GM21447 (cell line): Measurements from ENCODE around the gene GOLPH3.
"Not testable (repeated sequence)": the region's sequence is repeated elsewhere in the genome, so short reads cannot be mapped to it uniquely, and the experiment has no call there.

ENCODE experiments used
- ATAC-seq: cut with Tn5 transposase; IDR thresholded peaks from one replicate; pipeline ENCODE4 v1.9.1; 2021; ENCODE audit not compliant: unreplicated experiment

The GOLPH3 gene

DNA sequence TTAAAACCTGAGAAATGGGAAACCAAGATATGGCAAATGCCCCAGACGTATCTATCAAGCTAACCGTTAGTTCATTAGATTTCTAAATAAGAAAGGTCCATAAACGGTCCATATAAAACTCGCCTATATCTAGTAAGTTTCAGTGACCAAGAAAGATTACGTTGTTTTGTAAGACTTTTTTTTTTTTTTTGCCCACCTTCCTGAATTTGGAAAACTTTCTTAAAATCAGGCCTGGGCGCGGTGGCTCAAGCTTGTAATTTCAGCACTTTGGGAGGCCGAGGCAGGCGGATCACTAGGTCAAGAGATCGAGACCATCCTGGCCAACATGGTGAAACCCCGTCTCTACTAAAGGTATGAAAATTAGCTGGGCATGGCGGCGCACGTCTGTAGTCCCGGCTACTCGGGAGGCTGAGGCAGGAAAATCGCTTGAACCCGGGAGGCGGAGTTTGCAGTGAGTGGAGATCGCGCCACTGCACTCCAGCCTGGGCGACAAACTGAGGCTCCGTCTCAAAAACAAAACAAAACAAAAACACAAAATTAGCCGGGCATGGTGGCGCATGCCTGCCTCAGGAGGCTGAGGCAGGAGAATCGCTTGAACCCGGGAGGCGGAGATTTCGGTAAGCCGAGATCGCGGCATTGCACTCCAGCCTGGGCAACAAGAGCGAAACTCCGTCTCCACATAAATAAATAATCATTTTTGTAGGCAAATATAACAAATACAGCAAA, 1.8 kb downstream of the GOLPH3 start:
- not testable (repeated sequence) for ATAC-seq

DNA sequence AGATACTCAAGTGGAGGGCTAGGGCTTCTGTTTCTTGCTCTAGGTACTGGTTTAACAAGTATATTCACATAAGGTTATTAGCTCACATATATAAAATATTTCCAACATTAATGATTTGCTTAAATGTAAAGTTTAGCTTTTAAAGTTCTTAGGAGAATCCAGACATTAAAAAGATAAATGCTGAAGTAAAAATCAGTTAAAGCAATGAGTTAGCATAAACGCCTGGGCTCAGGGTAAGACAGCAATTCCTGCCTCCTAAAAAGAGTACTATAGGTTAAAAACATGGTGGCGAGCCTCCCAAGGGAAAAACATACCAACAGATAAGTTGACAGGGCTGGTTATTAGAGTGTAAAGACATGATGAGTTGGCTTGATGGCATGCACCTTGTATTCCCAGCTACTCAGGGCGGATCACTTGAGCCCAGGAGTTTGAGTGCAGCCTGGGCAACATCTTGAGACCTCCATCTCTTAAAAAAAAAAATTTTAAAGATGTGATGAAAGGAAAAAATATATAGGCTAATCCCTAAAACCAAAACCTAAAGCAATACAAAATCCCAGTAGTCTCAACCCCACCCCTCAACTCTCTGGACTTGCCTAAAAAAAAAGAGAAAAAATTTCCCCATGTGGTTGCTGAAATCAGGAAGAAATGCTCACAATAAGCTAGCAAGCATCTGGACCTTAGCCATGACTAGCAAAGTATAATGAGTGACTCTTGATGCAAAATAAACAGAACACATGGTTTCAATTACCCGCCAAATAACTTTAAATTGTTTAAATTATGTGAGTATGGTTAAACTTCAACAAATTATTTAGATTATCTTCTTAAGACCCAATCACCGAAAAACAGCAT, 3.6 kb downstream of the GOLPH3 start:
- no peak for ATAC-seq

DNA sequence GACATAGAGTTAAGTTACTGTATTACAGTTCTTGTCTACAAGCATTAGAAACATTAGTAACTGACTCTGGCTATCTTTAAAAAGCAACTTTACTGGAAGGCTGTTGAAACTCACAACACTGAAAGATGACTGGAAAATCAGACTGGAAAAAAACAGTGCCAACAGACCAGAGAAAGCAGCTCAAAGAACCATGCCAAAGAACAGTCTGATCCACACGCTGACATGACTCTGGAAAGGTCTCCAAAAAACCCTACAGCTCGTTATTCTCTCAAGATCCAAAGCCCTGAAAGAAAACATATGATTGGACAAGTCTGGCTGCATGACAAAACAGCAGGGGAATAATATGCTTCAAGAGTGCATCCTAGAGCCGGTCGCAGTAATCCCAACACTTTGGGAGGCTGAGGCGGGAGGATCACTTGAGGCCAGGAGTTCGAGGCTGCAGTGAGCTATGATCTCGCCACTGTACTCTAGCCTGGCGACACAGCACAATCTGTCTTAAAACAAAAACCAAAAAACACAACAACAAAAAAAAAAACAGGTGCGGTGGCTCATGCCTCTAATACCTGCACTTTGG, 5.6 kb downstream of the GOLPH3 start:
- no peak for ATAC-seq

DNA sequence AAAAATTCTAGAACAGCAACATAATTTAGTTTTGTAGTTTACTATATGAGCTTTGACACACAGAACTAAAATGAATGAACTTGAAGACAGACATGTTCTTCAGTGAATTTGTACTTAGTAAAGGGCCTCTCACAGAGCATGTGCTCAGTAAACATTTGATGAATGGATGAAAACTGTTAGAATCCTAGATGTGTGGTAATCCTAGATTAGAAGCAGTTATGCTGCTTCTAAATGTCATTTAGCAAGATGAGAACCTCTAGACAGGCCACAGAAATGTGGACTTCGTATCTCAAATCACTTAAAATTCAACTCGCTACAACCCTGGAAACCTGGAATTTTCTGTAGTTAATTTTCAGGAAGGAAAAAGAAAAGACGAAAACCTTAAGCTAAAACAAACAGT, 8.5 kb downstream of the GOLPH3 start:
- no peak for ATAC-seq

DNA sequence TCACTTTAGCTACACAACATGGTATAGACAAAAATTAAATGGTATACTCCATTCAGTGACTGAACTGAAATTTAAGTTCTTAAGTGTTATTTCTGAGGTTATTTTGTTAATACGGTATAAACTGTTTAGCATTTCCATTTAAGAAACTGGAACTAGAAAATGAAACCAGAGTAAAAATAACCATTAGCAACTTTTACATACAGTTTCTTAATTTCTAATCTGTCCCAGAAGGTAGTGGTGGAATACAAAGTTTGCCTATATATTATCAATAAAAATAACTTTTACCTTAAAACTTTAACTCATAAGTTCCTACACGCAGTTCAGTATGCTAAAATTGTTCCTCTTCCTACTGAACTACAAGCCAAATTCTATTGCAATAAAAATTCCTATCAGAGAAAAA, 10.3 kb downstream of the GOLPH3 start:
- ATAC-seq = peak; percentile 47

DNA sequence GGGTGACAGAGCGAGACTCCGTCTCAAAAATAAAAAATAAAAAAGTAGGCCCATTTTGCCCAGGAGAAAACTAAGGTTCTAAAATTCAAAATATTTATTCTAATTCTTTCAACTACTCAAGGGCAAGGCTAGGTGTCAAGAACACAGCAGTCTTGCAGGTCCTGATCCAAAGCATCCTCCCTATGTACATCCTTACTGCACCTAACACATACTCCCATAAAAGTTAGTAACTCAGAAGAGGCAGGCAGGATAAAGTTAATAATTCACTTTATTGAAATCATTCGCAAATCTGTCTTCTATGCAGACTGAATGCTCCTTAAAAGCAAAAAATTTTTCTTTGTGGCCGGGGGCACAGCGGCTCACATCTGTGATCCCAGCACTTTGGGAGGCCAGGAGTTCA, 11.1 kb downstream of the GOLPH3 start:
- no peak for ATAC-seq

DNA sequence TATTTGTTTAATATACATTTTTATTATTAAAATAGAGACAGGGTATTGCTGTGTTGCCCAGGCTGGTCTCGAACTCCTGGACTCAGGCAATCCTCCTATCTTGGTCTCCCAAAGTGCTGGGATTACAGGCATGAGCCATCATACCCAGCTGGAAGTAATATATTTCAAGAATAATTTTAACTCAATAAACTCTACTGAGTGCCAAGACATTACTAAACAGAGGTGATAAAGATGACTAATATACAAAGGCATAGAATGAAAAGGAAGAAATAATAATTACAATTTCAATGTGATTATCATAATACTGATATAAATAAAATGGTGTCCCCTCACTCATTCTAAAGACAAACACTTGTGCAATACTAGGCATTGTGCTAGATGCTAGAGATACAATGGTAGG, 13.9 kb downstream of the GOLPH3 start:
- ATAC-seq = no peak

DNA sequence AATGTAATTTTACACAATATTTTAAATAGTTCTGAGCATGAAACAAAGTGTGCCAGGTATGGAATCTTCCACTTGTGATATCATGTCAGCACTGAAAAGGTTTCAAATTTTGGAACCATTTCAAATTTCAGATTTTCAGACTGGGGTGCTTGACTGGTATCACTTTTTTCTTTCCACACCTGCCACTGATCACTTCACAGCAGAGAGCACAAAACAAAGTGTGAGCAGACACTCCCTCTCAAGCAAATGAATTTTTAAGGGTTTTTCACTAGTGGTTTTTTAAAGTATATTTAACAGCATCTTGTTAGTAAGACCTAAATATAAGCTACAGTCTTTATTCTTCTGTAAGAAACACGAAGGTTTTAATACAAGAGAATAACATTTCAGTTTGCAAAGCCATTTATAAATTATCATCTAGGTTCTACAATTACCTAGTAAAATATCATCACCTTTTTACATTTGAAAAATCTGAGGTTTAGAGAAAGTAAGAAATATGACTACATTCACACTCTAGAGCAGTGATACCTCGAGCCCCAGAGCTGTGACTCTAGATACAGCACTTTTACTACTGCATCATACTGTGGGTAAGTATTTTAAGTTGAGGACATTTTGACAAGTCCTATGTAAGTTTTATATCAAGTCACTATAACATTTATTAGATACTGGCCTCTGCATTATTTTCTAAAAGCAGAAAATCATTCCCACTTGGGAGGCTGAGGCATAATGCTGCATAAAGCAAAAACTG, 14.6 kb downstream of the GOLPH3 start:
- no peak for ATAC-seq

DNA sequence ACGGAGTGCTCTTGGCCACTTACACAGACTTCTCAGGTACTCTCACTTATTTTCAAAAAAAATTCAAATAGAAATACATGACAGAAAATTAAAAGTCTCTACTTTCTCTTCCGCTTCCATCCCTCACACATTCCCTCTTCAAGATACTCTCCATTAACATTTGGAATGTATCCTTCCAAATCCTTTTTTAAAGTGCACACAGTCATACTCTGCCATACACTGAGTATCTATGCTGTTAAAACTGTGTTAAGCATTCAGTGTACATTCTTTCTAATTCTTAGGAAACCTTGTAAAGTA, 15.5 kb downstream of the GOLPH3 start:
- no peak for ATAC-seq

DNA sequence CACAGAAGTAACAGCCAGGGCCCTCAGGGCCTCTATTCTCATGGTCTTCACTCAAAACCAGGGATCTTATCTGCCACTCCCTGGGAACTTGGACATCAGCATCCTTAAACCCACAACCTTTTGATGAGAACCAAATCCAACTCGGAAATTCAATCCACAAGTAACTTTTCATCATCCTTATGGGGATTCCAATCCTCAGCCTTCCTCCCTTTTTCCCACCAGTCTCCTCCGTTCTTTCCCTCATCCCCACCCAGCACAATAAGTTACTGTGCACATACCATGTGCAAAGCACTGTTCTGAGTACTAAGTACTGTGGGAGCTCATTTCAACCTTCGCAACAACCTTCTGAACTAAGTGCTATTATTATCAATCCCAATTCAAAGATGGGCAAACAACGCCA, 17.0 kb downstream of the GOLPH3 start:
- ATAC-seq = no peak

DNA sequence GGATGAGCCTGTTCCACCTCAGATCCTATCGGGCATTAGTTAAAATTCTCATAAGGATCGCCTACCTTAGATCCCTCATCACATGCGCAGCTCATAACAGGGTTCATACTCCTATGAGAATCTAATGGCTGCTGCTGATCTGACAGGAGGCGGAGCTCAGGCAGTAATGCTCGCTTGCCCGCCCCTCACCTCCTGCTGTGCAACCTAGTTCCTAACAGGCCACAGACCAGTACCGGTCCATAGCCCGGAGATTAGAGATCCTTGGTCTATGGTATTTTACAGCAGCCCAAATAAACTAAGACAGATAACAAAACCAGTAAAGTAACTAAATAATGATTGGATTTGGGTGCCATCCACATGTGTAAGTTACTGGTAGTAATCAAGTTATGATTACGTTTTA, 17.5 kb downstream of the GOLPH3 start:
- ATAC-seq = no peak

DNA sequence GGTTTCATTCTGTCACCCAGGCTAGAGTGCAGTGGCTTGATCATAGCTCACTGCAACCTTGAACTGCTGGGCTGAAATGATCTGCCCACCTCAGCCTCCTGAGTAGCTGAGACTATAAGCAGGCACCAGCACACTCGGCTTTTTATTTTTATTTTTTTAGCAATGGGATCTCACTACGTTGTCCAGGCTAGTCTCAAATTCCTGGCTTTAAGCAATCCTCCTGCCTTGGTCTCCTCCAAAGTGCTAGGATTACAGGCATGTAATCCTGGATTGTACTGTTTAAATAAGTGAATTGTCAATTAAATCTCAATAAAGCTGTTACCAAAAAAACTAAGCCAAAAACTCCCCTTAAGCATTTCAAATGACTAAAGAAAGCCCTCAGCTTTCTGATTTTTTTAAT, 18.9 kb downstream of the GOLPH3 start:
- ATAC-seq = no peak

DNA sequence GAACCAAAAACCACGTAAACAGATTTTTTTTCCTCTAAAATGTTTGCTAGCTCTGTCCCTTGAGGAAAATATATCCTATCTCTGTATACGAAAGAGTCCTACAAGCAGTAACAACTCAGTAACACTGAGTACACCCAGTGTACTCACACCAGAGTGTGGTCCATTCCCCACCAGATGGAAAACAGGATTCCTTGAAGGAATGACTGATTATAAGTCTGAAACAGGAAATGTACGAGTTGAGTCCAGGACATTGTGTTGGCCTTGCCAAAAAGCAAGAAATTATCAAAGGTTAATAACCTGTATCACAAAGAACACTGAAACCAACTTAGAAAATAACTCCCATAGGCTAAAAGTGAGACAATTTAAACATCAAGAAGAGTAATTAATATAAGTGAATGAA, 20.4 kb downstream of the GOLPH3 start:
- ATAC-seq = no peak

DNA sequence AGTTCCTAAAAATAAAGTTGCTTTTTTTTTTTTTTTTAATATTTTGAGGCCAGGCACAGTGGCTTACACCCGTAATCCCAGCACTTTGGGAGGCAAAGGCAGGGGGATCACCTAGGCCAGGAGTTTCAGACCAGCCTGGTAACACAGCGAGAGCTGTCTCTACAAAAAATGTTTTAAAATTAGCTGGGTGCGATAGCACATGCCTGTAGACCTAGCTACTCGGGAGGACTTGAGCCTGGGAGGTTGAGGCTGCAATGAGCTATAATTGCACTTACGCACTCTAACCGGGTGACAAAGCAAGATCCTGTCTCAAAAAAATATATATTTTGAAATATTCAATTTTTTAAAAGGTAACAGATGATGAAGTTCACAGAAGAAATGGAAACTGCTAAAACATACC, 22.9 kb downstream of the GOLPH3 start:
- ATAC-seq = no peak

DNA sequence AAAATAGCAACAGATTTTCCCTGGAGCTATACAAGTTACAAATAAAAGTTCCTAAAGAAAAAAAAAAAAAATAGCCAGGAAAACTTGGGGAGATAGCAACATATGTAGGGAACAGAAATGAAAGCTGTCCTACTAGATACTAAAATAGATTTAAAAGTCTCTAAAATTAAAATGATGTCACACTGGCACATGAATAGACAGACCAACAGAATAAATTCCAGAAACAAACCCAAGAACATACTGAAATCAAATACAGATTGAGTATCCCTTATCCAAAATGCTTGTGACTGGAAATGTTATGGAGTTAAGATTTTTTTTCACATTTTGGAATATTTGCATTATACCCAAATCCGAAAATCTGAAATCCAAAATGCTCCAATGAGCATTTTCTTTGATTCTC, 23.8 kb downstream of the GOLPH3 start:
- ATAC-seq = no peak

DNA sequence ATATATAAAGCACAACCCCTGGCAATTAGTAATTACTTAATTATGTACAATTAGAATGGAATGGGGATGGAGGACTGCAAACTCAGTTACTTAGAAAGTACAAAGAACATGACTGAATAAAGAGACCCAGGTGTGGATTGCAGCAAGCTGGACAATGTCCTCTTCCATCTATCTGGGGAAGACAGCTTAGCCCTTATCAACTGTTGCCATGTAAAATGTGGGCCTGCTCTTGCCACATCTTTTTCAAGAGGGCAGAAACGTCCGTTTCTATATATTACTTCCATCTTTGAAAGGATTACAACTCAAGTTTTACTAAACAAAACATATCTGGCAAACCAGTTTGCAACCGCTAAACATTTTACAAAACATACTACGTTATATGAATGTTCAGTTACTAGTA, 26.2 kb downstream of the GOLPH3 start:
- ATAC-seq = no peak

DNA sequence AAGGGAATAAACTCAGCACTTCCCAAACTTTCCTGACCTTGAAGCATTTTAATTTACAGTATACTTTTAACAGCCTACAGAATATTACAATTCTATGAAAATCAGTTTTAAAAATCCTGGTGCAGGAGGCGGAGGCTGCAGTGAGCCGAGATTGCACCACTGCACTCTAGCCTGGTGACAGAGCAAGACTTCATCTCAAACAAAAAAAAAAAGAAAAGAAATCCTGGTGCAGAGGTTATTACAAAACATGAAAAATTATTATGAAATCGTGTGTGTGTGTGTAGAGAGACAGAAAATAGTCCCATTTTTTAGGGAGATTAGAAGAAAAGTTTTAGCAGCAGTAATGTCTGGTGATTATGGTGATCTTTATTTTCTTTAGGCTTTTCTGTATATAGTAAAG, 26.9 kb downstream of the GOLPH3 start:
- no peak for ATAC-seq

DNA sequence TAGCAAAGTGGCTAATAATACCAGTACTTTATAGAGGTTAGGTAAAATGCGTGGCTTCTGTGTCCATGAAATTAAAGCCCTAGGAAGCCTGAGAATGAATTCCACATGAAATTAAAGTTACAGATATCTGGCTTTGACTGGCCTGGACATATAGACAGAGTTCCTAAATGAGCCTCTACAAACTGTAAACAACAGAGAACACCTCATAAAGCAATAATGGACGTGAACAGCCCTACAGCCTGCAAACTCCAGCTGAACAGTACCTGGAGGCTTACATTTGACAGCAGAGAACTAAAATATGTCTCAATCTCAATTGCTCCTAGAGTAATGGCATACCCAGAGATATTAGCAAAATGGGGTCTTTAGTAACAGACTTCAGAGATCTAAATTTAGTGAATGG, 28.7 kb downstream of the GOLPH3 start:
- ATAC-seq = no peak

DNA sequence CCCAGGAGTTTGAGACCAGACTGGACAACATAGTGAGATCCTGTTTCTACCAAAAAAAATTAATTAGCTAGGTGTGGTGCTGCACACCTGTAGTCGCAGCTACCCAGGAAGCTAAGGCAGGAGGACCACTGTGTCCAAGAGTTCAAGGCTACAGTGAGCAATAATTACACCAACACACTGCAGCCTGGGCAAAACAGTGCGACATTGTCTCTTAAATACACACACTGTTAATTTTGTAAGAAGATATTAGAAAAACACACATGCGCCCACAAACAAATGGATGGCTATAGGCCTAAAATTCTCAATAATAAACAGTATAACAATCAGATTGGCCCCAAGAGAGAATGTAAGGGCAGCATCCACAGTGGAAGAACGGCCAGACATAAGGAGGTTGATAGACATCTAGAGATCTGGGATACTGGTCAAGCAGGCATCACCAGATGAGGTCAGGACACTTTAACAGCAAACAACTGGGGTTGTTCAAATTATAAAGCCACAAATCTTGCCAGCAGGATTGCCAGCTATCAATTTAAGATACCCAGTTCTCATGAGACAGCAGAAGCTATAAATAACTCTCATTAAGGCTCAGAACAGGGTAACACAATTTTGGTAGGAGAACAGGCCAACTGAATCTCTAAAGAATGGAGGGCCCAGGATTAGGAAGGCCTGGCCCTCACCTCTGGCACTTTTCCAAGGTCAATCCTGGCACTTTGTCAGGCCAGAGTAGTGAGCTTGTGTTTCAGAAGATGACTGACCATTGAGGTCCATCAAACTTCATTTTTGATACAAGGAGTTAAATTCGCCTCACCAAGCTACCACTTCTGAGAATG, 29.5 kb downstream of the GOLPH3 start:
- ATAC-seq = no peak

DNA sequence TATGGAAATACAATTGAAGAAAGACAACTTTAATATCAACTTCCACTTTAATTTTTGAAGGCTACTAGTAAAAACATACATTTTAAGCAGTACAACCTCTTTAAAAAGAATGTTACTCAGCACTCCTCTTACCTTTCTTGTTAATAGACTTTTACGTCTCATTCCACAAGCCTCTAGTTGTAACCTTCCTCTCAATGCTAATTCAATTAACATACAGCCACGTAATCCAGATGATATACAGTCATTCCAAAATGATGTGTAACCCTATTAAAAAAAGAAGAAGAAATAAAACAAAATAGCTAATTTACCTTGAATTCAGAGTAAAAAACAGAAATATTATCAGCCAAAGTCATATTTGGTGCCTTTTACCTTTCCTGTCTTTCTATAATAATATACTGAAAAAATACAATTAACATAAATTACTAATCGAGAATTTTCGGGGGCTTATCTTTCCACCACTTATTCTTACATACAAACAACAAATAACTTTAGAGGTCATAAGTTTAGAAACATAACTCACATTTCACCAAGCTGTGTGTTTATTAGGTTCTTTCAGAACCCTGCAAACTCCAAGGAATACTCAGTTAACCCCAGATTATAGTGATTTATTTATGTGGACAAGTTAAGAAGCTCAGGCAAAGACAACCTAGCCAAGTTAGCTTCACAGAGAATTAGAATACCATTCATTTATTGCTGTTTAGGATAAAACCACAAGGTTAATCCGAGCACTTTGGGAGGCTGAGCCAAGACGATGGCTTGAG, 30.3 kb downstream of the GOLPH3 start:
- no peak for ATAC-seq
